Liver (tissue), 9 donors: ENCODE results near the gene PITPNC1. TPM values are rescaled to one million over a fixed set of nuclear protein-coding genes. Genes with fewer than 3 reads are reported as not detected.

Experiments
- DNase-seq: peaks from one replicate; pipeline ENCODE4 v3.0.0-alpha.2; 2017; ENCODE audit warnings: low spot score
- H3K27ac ChIP-seq, 2 donors: one replicate each; pipeline ENCODE4 v1.7.0; 2013; ENCODE audit warnings: inconsistent platforms in 2 of 2, low read length in 2 of 2, control low read depth in 1 of 2, low read depth in 1 of 2, mild to moderate bottlenecking in 1 of 2
- H3K27me3 ChIP-seq, 4 donors: one replicate each; pipeline versions ENCODE4 v1.6.1 to v1.7.0; 2013; ENCODE audit warnings: low read length in 3 of 4, inconsistent platforms in 1 of 4, mild to moderate bottlenecking in 1 of 4, moderate library complexity in 1 of 4; ENCODE audit not compliant: control insufficient read depth in 4 of 4, insufficient read depth in 4 of 4
- H3K36me3 ChIP-seq, 4 donors: one replicate each; pipeline versions ENCODE4 v1.6.1 to v1.7.0; 2013; ENCODE audit warnings: low read length in 3 of 4, mild to moderate bottlenecking in 3 of 4, low read depth in 1 of 4, moderate library complexity in 1 of 4; ENCODE audit not compliant: control insufficient read depth in 4 of 4, insufficient read depth in 3 of 4
- H3K4me1 ChIP-seq, 4 donors: one replicate each; pipeline versions ENCODE4 v1.6.1 to v1.7.0; 2013; ENCODE audit warnings: low read length in 3 of 4, mild to moderate bottlenecking in 3 of 4, moderate library complexity in 1 of 4; ENCODE audit not compliant: control insufficient read depth in 4 of 4, insufficient read depth in 4 of 4
- H3K4me3 ChIP-seq, 3 donors: one replicate each; pipeline versions ENCODE4 v1.6.1 to v1.7.0; 2013; ENCODE audit warnings: low read length in 3 of 3, control low read depth in 1 of 3, low read depth in 1 of 3, mild to moderate bottlenecking in 1 of 3
- H3K9ac ChIP-seq, 2 donors: one replicate each; pipeline ENCODE4 v1.7.0; 2013; ENCODE audit warnings: low read length in 2 of 2, mild to moderate bottlenecking in 2 of 2, moderate library complexity in 2 of 2, control low read depth in 1 of 2, low read depth in 1 of 2
- H3K9me3 ChIP-seq, 4 donors: one replicate each; pipeline versions ENCODE4 v1.6.1 to v1.7.0; 2013; ENCODE audit warnings: low read length in 3 of 4; ENCODE audit not compliant: control insufficient read depth in 4 of 4
- EGR1 ChIP-seq, 2 donors: IDR thresholded peaks; 2 replicates each; pipeline ENCODE4 v1.6.1; 2016 to 2018; ENCODE audit warnings: antibody characterized with exemption in 2 of 2, low read depth in 2 of 2
- FOXA1 ChIP-seq: IDR thresholded peaks from 2 replicates; pipeline ENCODE4 v1.6.1; 2016; ENCODE audit warnings: antibody characterized with exemption
- FOXA2 ChIP-seq: IDR thresholded peaks from 2 replicates; pipeline ENCODE4 v1.6.1; 2016; ENCODE audit warnings: antibody characterized with exemption
- GABPA ChIP-seq, 2 donors: IDR thresholded peaks in 1 of 2; conservative IDR thresholded peaks in 1 of 2; 2 replicates each; pipeline ENCODE4 v1.6.1; 2016; ENCODE audit warnings: antibody characterized with exemption in 2 of 2, mild to moderate bottlenecking in 1 of 2, moderate library complexity in 1 of 2
- HNF4A ChIP-seq, 2 donors: conservative IDR thresholded peaks; 2 replicates each; pipeline ENCODE4 v1.6.1; 2016; ENCODE audit warnings: antibody characterized with exemption in 2 of 2, mild to moderate bottlenecking in 2 of 2
- HNF4G ChIP-seq: IDR thresholded peaks from 2 replicates; pipeline ENCODE4 v1.6.1; 2016; ENCODE audit warnings: antibody characterized with exemption
- JUND ChIP-seq, 2 donors: IDR thresholded peaks; 2 replicates each; pipeline ENCODE4 v1.6.1; 2016; ENCODE audit warnings: antibody characterized with exemption in 2 of 2
- NR2F2 ChIP-seq: IDR thresholded peaks from 2 replicates; pipeline ENCODE4 v1.6.1; 2016; ENCODE audit warnings: antibody characterized with exemption
- RAD21 ChIP-seq, 2 donors: IDR thresholded peaks; 2 replicates each; pipeline ENCODE4 v1.6.1; 2016; ENCODE audit warnings: antibody characterized with exemption in 2 of 2, mild to moderate bottlenecking in 2 of 2
- RXRA ChIP-seq, 2 donors: IDR thresholded peaks; 2 replicates each; pipeline ENCODE4 v1.6.1; 2017 to 2018; ENCODE audit warnings: antibody characterized with exemption in 2 of 2, mild to moderate bottlenecking in 1 of 2
- SP1 ChIP-seq: IDR thresholded peaks from 2 replicates; pipeline ENCODE4 v1.6.1; 2018; ENCODE audit warnings: antibody characterized with exemption, mild to moderate bottlenecking
- TAF1 ChIP-seq: conservative IDR thresholded peaks from 2 replicates; pipeline ENCODE4 v1.6.1; 2016; ENCODE audit warnings: antibody characterized with exemption, mild to moderate bottlenecking
- YY1 ChIP-seq: IDR thresholded peaks from 2 replicates; pipeline ENCODE4 v1.6.1; 2016; ENCODE audit warnings: antibody characterized with exemption, mild to moderate bottlenecking
- WGBS: extraction: QIAGEN DNeasy Blood & Tissue Kit; methylation state at CpG from one replicate; pipeline ENCODE4 v1.1.7; 2013; 5-methylcytosine and 5-hydroxymethylcytosine counted together
- polyA plus RNA-seq, 2 donors: library from polyadenylated mRNA; stranded (reverse) in 1 of 2; unstranded in 1 of 2; fragments of 200-250 nt in 1 of 2; fragments of >200 nt in 1 of 2; fragmentation: Nextera tagmentation in 1 of 2; extraction: Ambion mirVana in 1 of 2; gene quantifications; one replicate each; pipeline versions ENCODE4 v1.2.1 to v1.2.3, GENCODE V29; 2013 to 2015
- total RNA-seq, 2 donors: library from RNA; depleted of rRNA; stranded (reverse); fragments of >200 nt; gene quantifications; one replicate each; pipeline ENCODE4 v1.2.3, GENCODE V29; 2014
- TF ChIP-seq, protein P1 (sequence below): IDR thresholded peaks from 2 replicates; pipeline ENCODE4 v1.6.1; 2016; ENCODE audit warnings: antibody characterized with exemption
- TF ChIP-seq, protein P2 (sequence below): fragments of 150-350 bp; IDR thresholded peaks from 2 replicates; pipeline ENCODE4 v1.5.1; 2017; ENCODE audit warnings: improper control_type of control experiment, low read depth, low read length; ENCODE audit not compliant: missing input control
- TF ChIP-seq, protein P3 (sequence below): IDR thresholded peaks from 2 replicates; pipeline ENCODE4 v1.6.1; 2016; ENCODE audit warnings: antibody characterized with exemption
- TF ChIP-seq, protein P4 (sequence below): IDR thresholded peaks from 2 replicates; pipeline ENCODE4 v1.6.1; 2016; ENCODE audit warnings: antibody characterized with exemption
- TF ChIP-seq, protein P5 (sequence below): IDR thresholded peaks from 2 replicates; pipeline ENCODE4 v1.6.1; 2016; ENCODE audit warnings: antibody characterized with exemption, mild to moderate bottlenecking
- donor health status: healthy.
- donor health status: healthy.
- donor health status: healthy.
- donor health status: healthy.
- donor health status: healthy.

PITPNC1 gene
- total and polyA plus RNA-seq, 4 donors: 2.3 to 10.2 (median 5.7) TPM

DNA sequence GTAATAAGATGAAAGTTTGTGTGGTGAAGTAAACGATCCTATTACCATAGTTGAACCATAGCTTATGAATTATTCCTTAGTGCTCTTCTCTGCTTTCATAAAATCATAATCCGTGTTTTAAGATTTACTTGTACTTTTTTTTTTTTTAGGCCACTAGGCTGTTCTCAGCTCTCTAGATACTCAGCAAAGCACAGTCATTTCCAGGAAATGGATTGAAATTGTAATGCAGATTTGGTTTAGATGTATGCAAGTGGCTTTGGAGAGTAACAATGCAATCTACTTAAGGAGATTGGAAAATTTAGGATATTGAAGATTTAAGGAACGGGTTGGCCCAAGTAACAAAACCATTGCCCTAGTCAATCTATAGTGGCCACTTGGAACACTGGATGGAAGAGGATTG is 125.1 kb downstream of the PITPNC1 start:
- WGBS: 94% methylated on average over 3 of the region's 3 CpGs
- DNase-seq: no peak
- H3K27ac ChIP-seq: no peak overlapping the region
- H3K4me3 ChIP-seq: no peak overlapping the region
- no peaks in the 10 kb centered on the region for H3K36me3 ChIP-seq
- TF ChIP-seq, protein P1, sequence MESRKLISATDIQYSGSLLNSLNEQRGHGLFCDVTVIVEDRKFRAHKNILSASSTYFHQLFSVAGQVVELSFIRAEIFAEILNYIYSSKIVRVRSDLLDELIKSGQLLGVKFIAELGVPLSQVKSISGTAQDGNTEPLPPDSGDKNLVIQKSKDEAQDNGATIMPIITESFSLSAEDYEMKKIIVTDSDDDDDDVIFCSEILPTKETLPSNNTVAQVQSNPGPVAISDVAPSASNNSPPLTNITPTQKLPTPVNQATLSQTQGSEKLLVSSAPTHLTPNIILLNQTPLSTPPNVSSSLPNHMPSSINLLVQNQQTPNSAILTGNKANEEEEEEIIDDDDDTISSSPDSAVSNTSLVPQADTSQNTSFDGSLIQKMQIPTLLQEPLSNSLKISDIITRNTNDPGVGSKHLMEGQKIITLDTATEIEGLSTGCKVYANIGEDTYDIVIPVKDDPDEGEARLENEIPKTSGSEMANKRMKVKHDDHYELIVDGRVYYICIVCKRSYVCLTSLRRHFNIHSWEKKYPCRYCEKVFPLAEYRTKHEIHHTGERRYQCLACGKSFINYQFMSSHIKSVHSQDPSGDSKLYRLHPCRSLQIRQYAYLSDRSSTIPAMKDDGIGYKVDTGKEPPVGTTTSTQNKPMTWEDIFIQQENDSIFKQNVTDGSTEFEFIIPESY: no peak
- TF ChIP-seq RXRA (IDR thresholded peaks at IDR 0.05): no peak
- no peak for TF ChIP-seq HNF4G
- H3K4me1 ChIP-seq: no peaks in the 10 kb centered on the region
- no peaks in the 10 kb centered on the region for H3K27me3 ChIP-seq
- no peak overlapping the region for H3K9ac ChIP-seq
- H3K9me3 ChIP-seq: no peaks in the 10 kb centered on the region

DNA sequence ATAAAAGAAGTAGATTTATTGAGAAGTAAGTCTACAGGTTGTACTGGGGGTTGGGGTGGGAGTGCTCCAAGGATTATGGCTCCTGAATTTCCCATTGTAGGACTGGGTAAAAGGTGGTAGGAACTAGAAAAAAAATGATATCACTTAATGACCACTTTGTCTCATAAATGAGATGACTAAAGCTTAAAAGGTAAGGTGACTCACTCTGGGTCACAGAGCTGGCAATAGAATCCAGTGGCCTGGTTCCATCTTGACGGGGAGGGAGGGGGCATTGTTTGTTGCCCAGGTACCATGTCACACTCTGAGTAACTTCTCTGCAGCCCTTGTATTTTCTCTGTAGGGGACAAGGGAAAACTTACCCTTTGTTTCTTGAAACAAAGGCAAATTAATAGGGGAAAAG is 126.1 kb downstream of the PITPNC1 start:
- Histone ChIP-seq H3K4me1 (no peaks in the 10 kb centered on the region), H3K27ac (no peak overlapping the region), H3K4me3 (no peak overlapping the region), H3K27me3 (no peaks in the 10 kb centered on the region), H3K9ac (no peak overlapping the region), H3K36me3 (no peaks in the 10 kb centered on the region), H3K9me3 (peaks cover 0 to 3% (median 0%) of the 10 kb centered on the region in 4 donors)
- WGBS: 91% methylated on average over 1 of the region's 1 CpG
- TF ChIP-seq, protein P2, sequence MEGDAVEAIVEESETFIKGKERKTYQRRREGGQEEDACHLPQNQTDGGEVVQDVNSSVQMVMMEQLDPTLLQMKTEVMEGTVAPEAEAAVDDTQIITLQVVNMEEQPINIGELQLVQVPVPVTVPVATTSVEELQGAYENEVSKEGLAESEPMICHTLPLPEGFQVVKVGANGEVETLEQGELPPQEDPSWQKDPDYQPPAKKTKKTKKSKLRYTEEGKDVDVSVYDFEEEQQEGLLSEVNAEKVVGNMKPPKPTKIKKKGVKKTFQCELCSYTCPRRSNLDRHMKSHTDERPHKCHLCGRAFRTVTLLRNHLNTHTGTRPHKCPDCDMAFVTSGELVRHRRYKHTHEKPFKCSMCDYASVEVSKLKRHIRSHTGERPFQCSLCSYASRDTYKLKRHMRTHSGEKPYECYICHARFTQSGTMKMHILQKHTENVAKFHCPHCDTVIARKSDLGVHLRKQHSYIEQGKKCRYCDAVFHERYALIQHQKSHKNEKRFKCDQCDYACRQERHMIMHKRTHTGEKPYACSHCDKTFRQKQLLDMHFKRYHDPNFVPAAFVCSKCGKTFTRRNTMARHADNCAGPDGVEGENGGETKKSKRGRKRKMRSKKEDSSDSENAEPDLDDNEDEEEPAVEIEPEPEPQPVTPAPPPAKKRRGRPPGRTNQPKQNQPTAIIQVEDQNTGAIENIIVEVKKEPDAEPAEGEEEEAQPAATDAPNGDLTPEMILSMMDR: no peak
- TF ChIP-seq YY1 (no peak), HNF4A (conservative IDR thresholded peaks at IDR 0.05) (no peak), JUND (IDR thresholded peaks at IDR 0.05) (no peak), RXRA (IDR thresholded peaks at IDR 0.05) (no peak), SP1 (no peak), FOXA1 (no peak), GABPA (IDR thresholded peaks at IDR 0.05 in 1 of 2, conservative IDR thresholded peaks at IDR 0.05 in 1 of 2) (no peak), RAD21 (IDR thresholded peaks at IDR 0.05) (no peak), NR2F2 (no peak), EGR1 (IDR thresholded peaks at IDR 0.05; ENCODE audit: low read depth in 2 of 2) (no peak), TAF1 (no peak), FOXA2 (no peak), HNF4G (no peak)
- TF ChIP-seq, protein P3, sequence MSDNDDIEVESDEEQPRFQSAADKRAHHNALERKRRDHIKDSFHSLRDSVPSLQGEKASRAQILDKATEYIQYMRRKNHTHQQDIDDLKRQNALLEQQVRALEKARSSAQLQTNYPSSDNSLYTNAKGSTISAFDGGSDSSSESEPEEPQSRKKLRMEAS: no peak
- TF ChIP-seq, protein P4, sequence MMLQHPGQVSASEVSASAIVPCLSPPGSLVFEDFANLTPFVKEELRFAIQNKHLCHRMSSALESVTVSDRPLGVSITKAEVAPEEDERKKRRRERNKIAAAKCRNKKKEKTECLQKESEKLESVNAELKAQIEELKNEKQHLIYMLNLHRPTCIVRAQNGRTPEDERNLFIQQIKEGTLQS: no peak
- TF ChIP-seq, protein P5, sequence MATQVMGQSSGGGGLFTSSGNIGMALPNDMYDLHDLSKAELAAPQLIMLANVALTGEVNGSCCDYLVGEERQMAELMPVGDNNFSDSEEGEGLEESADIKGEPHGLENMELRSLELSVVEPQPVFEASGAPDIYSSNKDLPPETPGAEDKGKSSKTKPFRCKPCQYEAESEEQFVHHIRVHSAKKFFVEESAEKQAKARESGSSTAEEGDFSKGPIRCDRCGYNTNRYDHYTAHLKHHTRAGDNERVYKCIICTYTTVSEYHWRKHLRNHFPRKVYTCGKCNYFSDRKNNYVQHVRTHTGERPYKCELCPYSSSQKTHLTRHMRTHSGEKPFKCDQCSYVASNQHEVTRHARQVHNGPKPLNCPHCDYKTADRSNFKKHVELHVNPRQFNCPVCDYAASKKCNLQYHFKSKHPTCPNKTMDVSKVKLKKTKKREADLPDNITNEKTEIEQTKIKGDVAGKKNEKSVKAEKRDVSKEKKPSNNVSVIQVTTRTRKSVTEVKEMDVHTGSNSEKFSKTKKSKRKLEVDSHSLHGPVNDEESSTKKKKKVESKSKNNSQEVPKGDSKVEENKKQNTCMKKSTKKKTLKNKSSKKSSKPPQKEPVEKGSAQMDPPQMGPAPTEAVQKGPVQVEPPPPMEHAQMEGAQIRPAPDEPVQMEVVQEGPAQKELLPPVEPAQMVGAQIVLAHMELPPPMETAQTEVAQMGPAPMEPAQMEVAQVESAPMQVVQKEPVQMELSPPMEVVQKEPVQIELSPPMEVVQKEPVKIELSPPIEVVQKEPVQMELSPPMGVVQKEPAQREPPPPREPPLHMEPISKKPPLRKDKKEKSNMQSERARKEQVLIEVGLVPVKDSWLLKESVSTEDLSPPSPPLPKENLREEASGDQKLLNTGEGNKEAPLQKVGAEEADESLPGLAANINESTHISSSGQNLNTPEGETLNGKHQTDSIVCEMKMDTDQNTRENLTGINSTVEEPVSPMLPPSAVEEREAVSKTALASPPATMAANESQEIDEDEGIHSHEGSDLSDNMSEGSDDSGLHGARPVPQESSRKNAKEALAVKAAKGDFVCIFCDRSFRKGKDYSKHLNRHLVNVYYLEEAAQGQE: no peak
- TF ChIP-seq, protein P1: no peak
- no peak for DNase-seq
